Stimulated activated CD4-positive, alpha-beta T cell treated with anti-CD3 and anti-CD28 coated beads, Interleukin-12 subunit alpha, Interleukin-12 subunit beta, amount 100 ng/mL, for 24 hours (primary cell): ENCODE results near the gene TMEM107.

Experiments
- DNase-seq, 2 experiments: peaks; one replicate each; pipeline ENCODE4 v3.0.0-alpha.2; 2020; ENCODE audit warnings: low read depth in 2 of 2

TMEM107 gene

GRCh38 chr17:8150194-8151119, 25.7 kb downstream of the TMEM107 start:
- no peak for DNase-seq

- DNase-seq: no peak
Observed at GRCh38 chr17:8149419-8150193, 26.6 kb downstream of the TMEM107 start.

GRCh38 chr17:8148560-8148959, 27.6 kb downstream of the TMEM107 start:
- DNase-seq: no peak

- no peak for DNase-seq
Observed at GRCh38 chr17:8147805-8148404, 28.3 kb downstream of the TMEM107 start.

- no peak for DNase-seq
Observed at GRCh38 chr17:8147141-8147804, 28.9 kb downstream of the TMEM107 start.

GRCh38 chr17:8146381-8147140, 29.6 kb downstream of the TMEM107 start:
- DNase-seq: no peak

- DNase-seq: no peak
Observed at GRCh38 chr17:8145811-8146210, 30.4 kb downstream of the TMEM107 start.

GRCh38 chr17:8144401-8145231, 31.6 kb downstream of the TMEM107 start:
- DNase-seq: no peak

GRCh38 chr17:8143581-8144400, 32.4 kb downstream of the TMEM107 start:
- no peak for DNase-seq

GRCh38 chr17:8142887-8143580, 33.1 kb downstream of the TMEM107 start:
- no peak for DNase-seq

- DNase-seq: no peak
Observed at GRCh38 chr17:8142158-8142886, 33.9 kb downstream of the TMEM107 start.

GRCh38 chr17:8141741-8142140, 34.4 kb downstream of the TMEM107 start:
- no peak for DNase-seq

GRCh38 chr17:8141045-8141444, 35.1 kb downstream of the TMEM107 start:
- no peak for DNase-seq

GRCh38 chr17:8140065-8141029, 35.8 kb downstream of the TMEM107 start:
- DNase-seq: no peak

GRCh38 chr17:8138672-8139371, 37.4 kb downstream of the TMEM107 start:
- peak; percentile 98 to 99 for DNase-seq

GRCh38 chr17:8138374-8138671, 37.9 kb downstream of the TMEM107 start:
- DNase-seq: no peak
